ENCODE results near the gene TJAP1.

The TJAP1 gene

DNA sequence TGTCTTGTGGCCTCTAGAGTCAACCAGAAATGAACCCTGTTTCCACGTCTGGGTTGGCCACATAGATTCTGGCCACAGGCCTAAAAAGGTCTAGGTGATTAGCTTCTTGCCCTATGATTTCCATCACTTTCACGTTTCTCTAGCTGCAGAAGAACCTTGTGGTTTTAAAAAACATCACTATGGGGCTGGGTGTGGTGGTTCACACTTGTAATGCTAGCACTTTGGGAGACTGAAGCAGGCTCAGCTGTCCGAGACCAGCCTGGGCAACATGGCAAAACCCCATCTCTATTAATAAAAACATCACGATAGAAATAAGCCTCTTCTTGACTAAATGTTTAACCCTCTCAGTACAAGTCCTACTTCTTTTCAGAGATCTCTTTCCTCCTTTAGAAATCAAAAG is 67.1 kb downstream of the TJAP1 start:
- Histone ChIP-seq H3K27me3 (replicated peaks; ENCODE audit: control insufficient read depth, insufficient read depth, low read length) (no peaks in the 10 kb centered on the region), H3K4me1 (ENCODE audit: control insufficient read depth, insufficient read depth, low read length) (no peaks in the 10 kb centered on the region), H3K36me3 (ENCODE audit: control insufficient read depth, insufficient read depth, low read length, severe bottlenecking) (peaks cover 84% of the 10 kb centered on the region), H3K4me3 (ENCODE audit: low read length) (no peak overlapping the region), H3K9me3 (ENCODE audit: control insufficient read depth, low read length) (no peaks in the 10 kb centered on the region), H3K9ac (ENCODE audit: low read length) (no peak overlapping the region)
- DNase-seq (ENCODE audit: low read depth) = no peak

DNA sequence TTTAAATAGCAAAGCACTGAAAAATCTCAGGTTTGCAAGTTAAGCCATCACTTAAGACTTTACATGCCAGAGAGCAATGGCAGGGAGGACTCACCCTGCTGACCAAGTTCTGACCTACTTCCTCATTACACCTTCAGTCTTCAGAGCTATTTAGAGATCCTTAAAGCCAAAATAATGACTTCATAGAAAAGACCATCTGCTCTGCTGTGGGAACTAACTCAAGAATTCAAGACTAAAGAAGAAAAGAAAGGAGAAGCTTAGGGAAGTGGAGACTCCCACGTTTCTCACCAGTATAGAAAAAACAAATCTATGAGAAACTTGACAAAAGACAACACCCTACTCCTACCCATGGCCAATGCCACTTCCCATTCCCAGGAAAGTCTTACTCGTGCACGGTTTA is 69.9 kb downstream of the TJAP1 start:
- no peak for DNase-seq (ENCODE audit: low read depth)
- Histone ChIP-seq H3K27me3 (replicated peaks; ENCODE audit: control insufficient read depth, insufficient read depth, low read length) (no peaks in the 10 kb centered on the region), H3K36me3 (ENCODE audit: control insufficient read depth, insufficient read depth, low read length, severe bottlenecking) (peaks cover 96% of the 10 kb centered on the region), H3K4me1 (ENCODE audit: control insufficient read depth, insufficient read depth, low read length) (no peaks in the 10 kb centered on the region), H3K9me3 (ENCODE audit: control insufficient read depth, low read length) (no peaks in the 10 kb centered on the region), H3K4me3 (ENCODE audit: low read length) (no peak overlapping the region), H3K9ac (ENCODE audit: low read length) (no peak overlapping the region)
